ENCODE data around the gene GOLGA6L6. TPM values are rescaled to one million over a fixed set of nuclear protein-coding genes. Genes with fewer than 3 reads are reported as not detected.
A peak's percentile ranks its signal among the peaks of the same experiment; 100 is the strongest.
"Not testable (repeated sequence)": the region's sequence is repeated elsewhere in the genome, so short reads cannot be mapped to it uniquely, and the experiment has no call there.

Gene GOLGA6L6
- total and polyA plus RNA-seq, 2 donors from 2014 or later: not detected

- H3K4me3 ChIP-seq (ENCODE audit: low read length in 3 of 3); H3K4me1 ChIP-seq (ENCODE audit: control insufficient read depth in 2 of 3, insufficient read depth in 2 of 3, low read depth in 1 of 3, low read length in 3 of 3); H3K9me3 ChIP-seq (ENCODE audit: control insufficient read depth in 2 of 3, insufficient read depth in 1 of 3, low read length in 3 of 3); H3K27ac ChIP-seq (ENCODE audit: low read depth in 2 of 2, low read length in 2 of 2); H3K27me3 ChIP-seq (ENCODE audit: control insufficient read depth, insufficient read depth, low read length); intact Hi-C loops (cut with DNase I); H3K36me3 ChIP-seq (ENCODE audit: control insufficient read depth in 2 of 3, insufficient read depth in 3 of 3, low read length in 3 of 3); FAIRE-seq; H3K9ac ChIP-seq (ENCODE audit: low read length in 3 of 3): not testable (repeated sequence)
- peak in 1 of 5 donors; percentile 28 for DNase-seq
These were observed 9.7 kb upstream of the GOLGA6L6 start for GRCh38 chr15:20551289-20551688.

- DNase-seq; H3K36me3 ChIP-seq (ENCODE audit: control insufficient read depth in 2 of 3, insufficient read depth in 3 of 3, low read length in 3 of 3); FAIRE-seq; H3K27me3 ChIP-seq (ENCODE audit: control insufficient read depth, insufficient read depth, low read length); H3K9ac ChIP-seq (ENCODE audit: low read length in 3 of 3); H3K27ac ChIP-seq (ENCODE audit: low read depth in 2 of 2, low read length in 2 of 2); H3K9me3 ChIP-seq (ENCODE audit: control insufficient read depth in 2 of 3, insufficient read depth in 1 of 3, low read length in 3 of 3); H3K4me3 ChIP-seq (ENCODE audit: low read length in 3 of 3); intact Hi-C loops (cut with DNase I); H3K4me1 ChIP-seq (ENCODE audit: control insufficient read depth in 2 of 3, insufficient read depth in 2 of 3, low read depth in 1 of 3, low read length in 3 of 3): not testable (repeated sequence)
These were observed 35.5 kb downstream of the GOLGA6L6 start for GRCh38 chr15:20505926-20506658.

GRCh38 chr15:20502839-20503238 lies 38.8 kb downstream of the GOLGA6L6 start:
- FAIRE-seq; H3K27me3 ChIP-seq (ENCODE audit: control insufficient read depth, insufficient read depth, low read length); H3K4me1 ChIP-seq (ENCODE audit: control insufficient read depth in 2 of 3, insufficient read depth in 2 of 3, low read depth in 1 of 3, low read length in 3 of 3); H3K36me3 ChIP-seq (ENCODE audit: control insufficient read depth in 2 of 3, insufficient read depth in 3 of 3, low read length in 3 of 3); H3K9me3 ChIP-seq (ENCODE audit: control insufficient read depth in 2 of 3, insufficient read depth in 1 of 3, low read length in 3 of 3); H3K27ac ChIP-seq (ENCODE audit: low read depth in 2 of 2, low read length in 2 of 2); H3K9ac ChIP-seq (ENCODE audit: low read length in 3 of 3); intact Hi-C loops (cut with DNase I); H3K4me3 ChIP-seq (ENCODE audit: low read length in 3 of 3); DNase-seq: not testable (repeated sequence)

- DNase-seq; H3K36me3 ChIP-seq (ENCODE audit: control insufficient read depth in 2 of 3, insufficient read depth in 3 of 3, low read length in 3 of 3); H3K27me3 ChIP-seq (ENCODE audit: control insufficient read depth, insufficient read depth, low read length); intact Hi-C loops (cut with DNase I); H3K27ac ChIP-seq (ENCODE audit: low read depth in 2 of 2, low read length in 2 of 2); H3K9me3 ChIP-seq (ENCODE audit: control insufficient read depth in 2 of 3, insufficient read depth in 1 of 3, low read length in 3 of 3); H3K9ac ChIP-seq (ENCODE audit: low read length in 3 of 3); H3K4me3 ChIP-seq (ENCODE audit: low read length in 3 of 3); FAIRE-seq; H3K4me1 ChIP-seq (ENCODE audit: control insufficient read depth in 2 of 3, insufficient read depth in 2 of 3, low read depth in 1 of 3, low read length in 3 of 3): not testable (repeated sequence)
These were observed 39.9 kb downstream of the GOLGA6L6 start for GRCh38 chr15:20501512-20502222.

- H3K9me3 ChIP-seq (ENCODE audit: control insufficient read depth in 2 of 3, insufficient read depth in 1 of 3, low read length in 3 of 3); H3K4me3 ChIP-seq (ENCODE audit: low read length in 3 of 3); intact Hi-C loops (cut with DNase I); H3K27me3 ChIP-seq (ENCODE audit: control insufficient read depth, insufficient read depth, low read length); H3K4me1 ChIP-seq (ENCODE audit: control insufficient read depth in 2 of 3, insufficient read depth in 2 of 3, low read depth in 1 of 3, low read length in 3 of 3); H3K36me3 ChIP-seq (ENCODE audit: control insufficient read depth in 2 of 3, insufficient read depth in 3 of 3, low read length in 3 of 3); FAIRE-seq; H3K9ac ChIP-seq (ENCODE audit: low read length in 3 of 3); H3K27ac ChIP-seq (ENCODE audit: low read depth in 2 of 2, low read length in 2 of 2): not testable (repeated sequence)
- peak in 1 of 5 donors; percentile 0 for DNase-seq
These were observed 43.8 kb downstream of the GOLGA6L6 start for GRCh38 chr15:20497781-20498180.

- intact Hi-C loops (cut with DNase I); H3K9ac ChIP-seq (ENCODE audit: low read length in 3 of 3); H3K9me3 ChIP-seq (ENCODE audit: control insufficient read depth in 2 of 3, insufficient read depth in 1 of 3, low read length in 3 of 3); H3K4me1 ChIP-seq (ENCODE audit: control insufficient read depth in 2 of 3, insufficient read depth in 2 of 3, low read depth in 1 of 3, low read length in 3 of 3); H3K27ac ChIP-seq (ENCODE audit: low read depth in 2 of 2, low read length in 2 of 2); H3K36me3 ChIP-seq (ENCODE audit: control insufficient read depth in 2 of 3, insufficient read depth in 3 of 3, low read length in 3 of 3); DNase-seq; FAIRE-seq; H3K4me3 ChIP-seq (ENCODE audit: low read length in 3 of 3); H3K27me3 ChIP-seq (ENCODE audit: control insufficient read depth, insufficient read depth, low read length): not testable (repeated sequence)
These were observed 48.6 kb downstream of the GOLGA6L6 start for GRCh38 chr15:20493035-20493434.

- H3K27ac ChIP-seq (ENCODE audit: low read depth in 2 of 2, low read length in 2 of 2); intact Hi-C loops (cut with DNase I); H3K4me3 ChIP-seq (ENCODE audit: low read length in 3 of 3); H3K4me1 ChIP-seq (ENCODE audit: control insufficient read depth in 2 of 3, insufficient read depth in 2 of 3, low read depth in 1 of 3, low read length in 3 of 3); DNase-seq; H3K27me3 ChIP-seq (ENCODE audit: control insufficient read depth, insufficient read depth, low read length); H3K36me3 ChIP-seq (ENCODE audit: control insufficient read depth in 2 of 3, insufficient read depth in 3 of 3, low read length in 3 of 3); H3K9me3 ChIP-seq (ENCODE audit: control insufficient read depth in 2 of 3, insufficient read depth in 1 of 3, low read length in 3 of 3); H3K9ac ChIP-seq (ENCODE audit: low read length in 3 of 3); FAIRE-seq: not testable (repeated sequence)
These were observed 49.0 kb downstream of the GOLGA6L6 start for GRCh38 chr15:20492598-20492997.

- FAIRE-seq; H3K27me3 ChIP-seq (ENCODE audit: control insufficient read depth, insufficient read depth, low read length); intact Hi-C loops (cut with DNase I); H3K4me1 ChIP-seq (ENCODE audit: control insufficient read depth in 2 of 3, insufficient read depth in 2 of 3, low read depth in 1 of 3, low read length in 3 of 3); H3K9ac ChIP-seq (ENCODE audit: low read length in 3 of 3); H3K36me3 ChIP-seq (ENCODE audit: control insufficient read depth in 2 of 3, insufficient read depth in 3 of 3, low read length in 3 of 3); H3K4me3 ChIP-seq (ENCODE audit: low read length in 3 of 3); H3K27ac ChIP-seq (ENCODE audit: low read depth in 2 of 2, low read length in 2 of 2); H3K9me3 ChIP-seq (ENCODE audit: control insufficient read depth in 2 of 3, insufficient read depth in 1 of 3, low read length in 3 of 3); DNase-seq: not testable (repeated sequence)
These were observed 52.3 kb downstream of the GOLGA6L6 start for GRCh38 chr15:20489320-20489719.

Data from kidney (tissue), 11 donors.